K562 (cell line): ENCODE measurements around the gene ELOVL5. TPM values are rescaled to one million over a fixed set of nuclear protein-coding genes. Genes with fewer than 3 reads are reported as not detected.

Experiments used
- CREM ChIP-seq: IDR thresholded peaks from 2 replicates; pipeline ENCODE4 v1.6.1; 2014; ENCODE audit warnings: antibody characterized with exemption, low read depth
- KDM1A ChIP-seq, 2 experiments: fragments of 450-650 bp; IDR thresholded peaks; 2 replicates each; pipeline ENCODE4 v1.6.1; 2016; ENCODE audit warnings: mild to moderate bottlenecking in 2 of 2
- LEF1 ChIP-seq: fragments of 450-650 bp; IDR thresholded peaks from 2 replicates; pipeline ENCODE4 v1.6.1; 2016; ENCODE audit warnings: mild to moderate bottlenecking
- NCOR1 ChIP-seq: fragments of 450-650 bp; IDR thresholded peaks from 2 replicates; pipeline ENCODE4 v1.6.1; 2016; ENCODE audit warnings: mild to moderate bottlenecking, moderate library complexity
- STAT5A ChIP-seq: IDR thresholded peaks from 2 replicates; pipeline ENCODE4 v1.6.1; 2012; ENCODE audit warnings: low read length, inconsistent platforms, borderline replicate concordance
- TCF7L2 ChIP-seq: fragments of 150-350 bp; IDR thresholded peaks from 2 replicates; pipeline ENCODE4 v1.6.1; 2016; ENCODE audit warnings: low read depth, mild to moderate bottlenecking, low read length, moderate library complexity
- YY1 ChIP-seq, 3 experiments: IDR thresholded peaks; 2 replicates each; pipeline ENCODE4 v1.6.1; 2011; ENCODE audit warnings: low read length in 2 of 3, mild to moderate bottlenecking in 2 of 3, moderate library complexity in 2 of 3, borderline replicate concordance in 1 of 3, control low read depth in 1 of 3, low read depth in 1 of 3; ENCODE audit not compliant: insufficient read depth in 3 of 3, insufficient replicate concordance in 2 of 3, control insufficient read depth in 1 of 3, insufficient read length in 1 of 3; ENCODE audit errors: extremely low read depth in 1 of 3
- ZFX ChIP-seq: sonication (generic); formaldehyde crosslinking; IDR thresholded peaks from 2 replicates; pipeline ENCODE4 v1.8.0; 2022; ENCODE audit warnings: mild to moderate bottlenecking, missing genetic modification reagents, moderate library complexity
- ZNF12 ChIP-seq: sonication (generic); formaldehyde crosslinking; IDR thresholded peaks from 2 replicates; pipeline ENCODE4 v1.4.0; 2020; ENCODE audit warnings: mild to moderate bottlenecking, missing genetic modification reagents
- polyA plus RNA-seq, 8 experiments: library from polyadenylated mRNA; depleted of rRNA in 4 of 8; stranded (reverse) in 5 of 8; unstranded in 3 of 8; fragments of >200 nt; fragmentation: Nextera tagmentation in 2 of 8; fragmentation: Illumina TruSeq in 1 of 8; extraction: Ambion mirVana in 2 of 8; extraction: Trizol in 1 of 8; gene quantifications; 2 replicates each; pipeline versions ENCODE4 v1.2.1 to v1.2.3, GENCODE V29; 2011 to 2014; ENCODE audit warnings: inconsistent platforms in 1 of 8, missing spikeins in 1 of 8
- total RNA-seq, 7 experiments: library from RNA; depleted of rRNA in 6 of 7; stranded (reverse); fragments of >200 nt in 6 of 7; fragmentation: Illumina TruSeq in 2 of 7; extraction: Trizol in 2 of 7; gene quantifications; 2 replicates each; pipeline versions ENCODE4 v1.2.1 to v1.2.3, GENCODE V29; 2011 to 2021; ENCODE audit warnings: low replicate concordance in 1 of 7
- TF ChIP-seq, protein P1 (sequence below): fragments of 450-650 bp; IDR thresholded peaks from 2 replicates; pipeline ENCODE4 v1.6.1; 2018; ENCODE audit not compliant: partially characterized antibody
- TF ChIP-seq, protein P2 (sequence below): fragments of 450-650 bp; IDR thresholded peaks from 2 replicates; pipeline ENCODE4 v1.6.1; 2016; ENCODE audit warnings: antibody characterized with exemption
- TF ChIP-seq, protein P3 (sequence below), 2 experiments: fragments of 450-650 bp; formaldehyde crosslinking in 1 of 2; IDR thresholded peaks; 2 replicates each; pipeline versions ENCODE4 v1.4.0 to v1.6.1; 2014 to 2020; ENCODE audit warnings: mild to moderate bottlenecking in 2 of 2, borderline replicate concordance in 1 of 2, low read depth in 1 of 2

ELOVL5 gene
- total and polyA plus RNA-seq, 9 of the 15 experiments (the other 6 are each of a cell fraction or from before 2014, with no cell fraction given) = 70.6 to 245 (median 132) TPM

- TF ChIP-seq, protein P1, sequence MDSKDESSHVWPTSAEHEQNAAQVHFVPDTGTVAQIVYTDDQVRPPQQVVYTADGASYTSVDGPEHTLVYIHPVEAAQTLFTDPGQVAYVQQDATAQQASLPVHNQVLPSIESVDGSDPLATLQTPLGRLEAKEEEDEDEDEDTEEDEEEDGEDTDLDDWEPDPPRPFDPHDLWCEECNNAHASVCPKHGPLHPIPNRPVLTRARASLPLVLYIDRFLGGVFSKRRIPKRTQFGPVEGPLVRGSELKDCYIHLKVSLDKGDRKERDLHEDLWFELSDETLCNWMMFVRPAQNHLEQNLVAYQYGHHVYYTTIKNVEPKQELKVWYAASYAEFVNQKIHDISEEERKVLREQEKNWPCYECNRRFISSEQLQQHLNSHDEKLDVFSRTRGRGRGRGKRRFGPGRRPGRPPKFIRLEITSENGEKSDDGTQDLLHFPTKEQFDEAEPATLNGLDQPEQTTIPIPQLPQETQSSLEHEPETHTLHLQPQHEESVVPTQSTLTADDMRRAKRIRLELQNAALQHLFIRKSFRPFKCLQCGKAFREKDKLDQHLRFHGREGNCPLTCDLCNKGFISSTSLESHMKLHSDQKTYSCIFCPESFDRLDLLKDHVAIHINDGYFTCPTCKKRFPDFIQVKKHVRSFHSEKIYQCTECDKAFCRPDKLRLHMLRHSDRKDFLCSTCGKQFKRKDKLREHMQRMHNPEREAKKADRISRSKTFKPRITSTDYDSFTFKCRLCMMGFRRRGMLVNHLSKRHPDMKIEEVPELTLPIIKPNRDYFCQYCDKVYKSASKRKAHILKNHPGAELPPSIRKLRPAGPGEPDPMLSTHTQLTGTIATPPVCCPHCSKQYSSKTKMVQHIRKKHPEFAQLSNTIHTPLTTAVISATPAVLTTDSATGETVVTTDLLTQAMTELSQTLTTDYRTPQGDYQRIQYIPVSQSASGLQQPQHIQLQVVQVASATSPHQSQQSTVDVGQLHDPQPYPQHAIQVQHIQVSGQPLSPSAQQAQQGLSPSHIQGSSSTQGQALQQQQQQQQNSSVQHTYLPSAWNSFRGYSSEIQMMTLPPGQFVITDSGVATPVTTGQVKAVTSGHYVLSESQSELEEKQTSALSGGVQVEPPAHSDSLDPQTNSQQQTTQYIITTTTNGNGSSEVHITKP = peak; percentile 20
- peak; percentile 10; the same call in 1 of the 2 replicates for TF ChIP-seq STAT5A
- TF ChIP-seq LEF1 = no peak
- TF ChIP-seq NCOR1 = peak; percentile 34; the same call in 1 of the 2 replicates
- no peak for TF ChIP-seq ZNF12 (CRISPR knock-in tag)
- TF ChIP-seq YY1 (IDR thresholded peaks at IDR 0.05; ENCODE audit: borderline replicate concordance in 1 of 3, control insufficient read depth in 1 of 3, extremely low read depth in 1 of 3, insufficient read depth in 3 of 3, insufficient read length in 1 of 3, insufficient replicate concordance in 2 of 3, low read depth in 1 of 3, low read length in 2 of 3) = peak in 1 of 3 experiments; percentile 26
- no peak for TF ChIP-seq TCF7L2
- no peak for TF ChIP-seq ZFX
- 0 out of 2 replicates have a peak, but pooled peaks have one; percentile 17 for TF ChIP-seq CREM
- no peak for TF ChIP-seq KDM1A (IDR thresholded peaks at IDR 0.05)
- TF ChIP-seq, protein P2, sequence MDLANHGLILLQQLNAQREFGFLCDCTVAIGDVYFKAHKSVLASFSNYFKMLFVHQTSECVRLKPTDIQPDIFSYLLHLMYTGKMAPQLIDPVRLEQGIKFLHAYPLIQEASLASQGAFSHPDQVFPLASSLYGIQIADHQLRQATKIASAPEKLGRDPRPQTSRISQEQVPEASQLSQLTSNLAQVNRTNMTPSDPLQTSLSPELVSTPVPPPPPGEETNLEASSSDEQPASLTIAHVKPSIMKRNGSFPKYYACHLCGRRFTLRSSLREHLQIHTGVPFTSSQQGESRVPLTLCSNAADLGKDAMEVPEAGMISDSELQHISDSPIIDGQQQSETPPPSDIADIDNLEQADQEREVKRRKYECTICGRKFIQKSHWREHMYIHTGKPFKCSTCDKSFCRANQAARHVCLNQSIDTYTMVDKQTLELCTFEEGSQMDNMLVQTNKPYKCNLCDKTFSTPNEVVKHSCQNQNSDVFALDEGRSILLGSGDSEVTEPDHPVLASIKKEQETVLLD = no peak
- TF ChIP-seq, protein P3, sequence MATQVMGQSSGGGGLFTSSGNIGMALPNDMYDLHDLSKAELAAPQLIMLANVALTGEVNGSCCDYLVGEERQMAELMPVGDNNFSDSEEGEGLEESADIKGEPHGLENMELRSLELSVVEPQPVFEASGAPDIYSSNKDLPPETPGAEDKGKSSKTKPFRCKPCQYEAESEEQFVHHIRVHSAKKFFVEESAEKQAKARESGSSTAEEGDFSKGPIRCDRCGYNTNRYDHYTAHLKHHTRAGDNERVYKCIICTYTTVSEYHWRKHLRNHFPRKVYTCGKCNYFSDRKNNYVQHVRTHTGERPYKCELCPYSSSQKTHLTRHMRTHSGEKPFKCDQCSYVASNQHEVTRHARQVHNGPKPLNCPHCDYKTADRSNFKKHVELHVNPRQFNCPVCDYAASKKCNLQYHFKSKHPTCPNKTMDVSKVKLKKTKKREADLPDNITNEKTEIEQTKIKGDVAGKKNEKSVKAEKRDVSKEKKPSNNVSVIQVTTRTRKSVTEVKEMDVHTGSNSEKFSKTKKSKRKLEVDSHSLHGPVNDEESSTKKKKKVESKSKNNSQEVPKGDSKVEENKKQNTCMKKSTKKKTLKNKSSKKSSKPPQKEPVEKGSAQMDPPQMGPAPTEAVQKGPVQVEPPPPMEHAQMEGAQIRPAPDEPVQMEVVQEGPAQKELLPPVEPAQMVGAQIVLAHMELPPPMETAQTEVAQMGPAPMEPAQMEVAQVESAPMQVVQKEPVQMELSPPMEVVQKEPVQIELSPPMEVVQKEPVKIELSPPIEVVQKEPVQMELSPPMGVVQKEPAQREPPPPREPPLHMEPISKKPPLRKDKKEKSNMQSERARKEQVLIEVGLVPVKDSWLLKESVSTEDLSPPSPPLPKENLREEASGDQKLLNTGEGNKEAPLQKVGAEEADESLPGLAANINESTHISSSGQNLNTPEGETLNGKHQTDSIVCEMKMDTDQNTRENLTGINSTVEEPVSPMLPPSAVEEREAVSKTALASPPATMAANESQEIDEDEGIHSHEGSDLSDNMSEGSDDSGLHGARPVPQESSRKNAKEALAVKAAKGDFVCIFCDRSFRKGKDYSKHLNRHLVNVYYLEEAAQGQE (IDR thresholded peaks at IDR 0.05; ENCODE audit: borderline replicate concordance) = peak; percentile 37; the same call in 1 of the 2 replicates
- TF ChIP-seq, protein P3 (CRISPR knock-in tag; IDR thresholded peaks at IDR 0.05; ENCODE audit: low read depth) = no peak
Observed at GRCh38 chr6:53290537-53291510, 57.9 kb downstream of the ELOVL5 start (continued).
